ENCODE measurements around the gene SRGAP2B. TPM values are rescaled to one million over a fixed set of nuclear protein-coding genes. Genes with fewer than 3 reads are reported as not detected.
A peak's percentile ranks its signal among the peaks of the same experiment; 100 is the strongest.
"Not testable (repeated sequence)": the region's sequence is repeated elsewhere in the genome, so short reads cannot be mapped to it uniquely, and the experiment has no call there.

The SRGAP2B gene
- total and polyA plus RNA-seq, 2 of the 4 experiments (the other 2 are of a cell fraction): 15.9 to 50.7 TPM

- H3K27me3 ChIP-seq (ENCODE audit: control insufficient read depth, insufficient read depth, low read length); H3K9me1 ChIP-seq (ENCODE audit: insufficient read depth, low read length); H2AFZ ChIP-seq (replicated peaks; ENCODE audit: low read length, poor library complexity); H2BK5ac ChIP-seq (ENCODE audit: low read depth, low read length, poor library complexity, severe bottlenecking); H3K4ac ChIP-seq (ENCODE audit: low read depth, low read length); BruUV-seq (replicated peaks); H3K9ac ChIP-seq (ENCODE audit: low read depth, low read length); H4K5ac ChIP-seq (ENCODE audit: low read depth, low read length); POLR2A ChIA-PET (ENCODE audit: unreplicated experiment); H4K20me1 ChIP-seq (ENCODE audit: insufficient read depth, low read length); intact Hi-C loops (cut with micrococcal nuclease); H2BK120ac ChIP-seq (ENCODE audit: low read depth, low read length); in situ Hi-C loops (cut with MboI; ENCODE audit: low sequenced_read_pairs); H3K27ac ChIP-seq (ENCODE audit: insufficient read depth, low read length); H3K14ac ChIP-seq (replicated peaks; ENCODE audit: low read depth, low read length); H4K91ac ChIP-seq (ENCODE audit: insufficient read depth, low read depth, low read length); H2AK5ac ChIP-seq (ENCODE audit: low read depth, low read length); H3K36me3 ChIP-seq (ENCODE audit: control insufficient read depth, insufficient read depth, low read length); dilution Hi-C loops (cut with HindIII; ENCODE audit: low sequenced_read_pairs, unreplicated experiment); H4K8ac ChIP-seq (ENCODE audit: low read depth in 2 of 2, low read length in 2 of 2); H3K18ac ChIP-seq (ENCODE audit: low read depth, low read length); H3K4me2 ChIP-seq (ENCODE audit: low read depth, low read length); H3K9me3 ChIP-seq (ENCODE audit: control insufficient read depth, insufficient read depth, low read length); H3K4me1 ChIP-seq (ENCODE audit: control insufficient read depth, insufficient read depth, low read length); CTCF ChIA-PET; H3K56ac ChIP-seq (ENCODE audit: extremely low read depth, insufficient read depth, low read length); H3K4me3 ChIP-seq (ENCODE audit: insufficient read depth, low read depth, low read length); H2BK20ac ChIP-seq (ENCODE audit: low read depth, low read length); H3K79me1 ChIP-seq (ENCODE audit: low read depth in 1 of 2, low read length in 2 of 2); H2BK15ac ChIP-seq (ENCODE audit: low read depth, low read length); H2AK9ac ChIP-seq (replicated peaks; ENCODE audit: low read depth, low read length, poor library complexity); H3K23ac ChIP-seq (ENCODE audit: low read depth, low read length); DNase-seq: not testable (repeated sequence)
- peak; percentile 61 for ATAC-seq (ENCODE audit: low read depth)
- no CpG with 5 or more reads among the region's 4 CpGs for WGBS, 2 experiments (ENCODE audit: extremely low coverage in 2 of 2, insufficient read length in 1 of 2)
These were observed 134.1 kb downstream of the SRGAP2B start for GRCh38 chr1:144960929-144961488.

- H2BK15ac ChIP-seq (ENCODE audit: low read depth, low read length); H3K14ac ChIP-seq (replicated peaks; ENCODE audit: low read depth, low read length); H4K8ac ChIP-seq (ENCODE audit: low read depth in 2 of 2, low read length in 2 of 2); intact Hi-C loops (cut with micrococcal nuclease); CTCF ChIA-PET; H4K20me1 ChIP-seq (ENCODE audit: insufficient read depth, low read length); H3K23ac ChIP-seq (ENCODE audit: low read depth, low read length); H3K18ac ChIP-seq (ENCODE audit: low read depth, low read length); in situ Hi-C loops (cut with MboI; ENCODE audit: low sequenced_read_pairs); H3K27ac ChIP-seq (ENCODE audit: insufficient read depth, low read length); H3K36me3 ChIP-seq (ENCODE audit: control insufficient read depth, insufficient read depth, low read length); dilution Hi-C loops (cut with HindIII; ENCODE audit: low sequenced_read_pairs, unreplicated experiment); H3K4ac ChIP-seq (ENCODE audit: low read depth, low read length); H2BK20ac ChIP-seq (ENCODE audit: low read depth, low read length); H3K4me3 ChIP-seq (ENCODE audit: insufficient read depth, low read depth, low read length); H3K27me3 ChIP-seq (ENCODE audit: control insufficient read depth, insufficient read depth, low read length); H2BK5ac ChIP-seq (ENCODE audit: low read depth, low read length, poor library complexity, severe bottlenecking); DNase-seq; H2AK5ac ChIP-seq (ENCODE audit: low read depth, low read length); H4K5ac ChIP-seq (ENCODE audit: low read depth, low read length); H3K4me1 ChIP-seq (ENCODE audit: control insufficient read depth, insufficient read depth, low read length); POLR2A ChIA-PET (ENCODE audit: unreplicated experiment); H3K79me1 ChIP-seq (ENCODE audit: low read depth in 1 of 2, low read length in 2 of 2); H2AFZ ChIP-seq (replicated peaks; ENCODE audit: low read length, poor library complexity); H3K9me3 ChIP-seq (ENCODE audit: control insufficient read depth, insufficient read depth, low read length); BruUV-seq (replicated peaks); H2AK9ac ChIP-seq (replicated peaks; ENCODE audit: low read depth, low read length, poor library complexity); H3K4me2 ChIP-seq (ENCODE audit: low read depth, low read length); H2BK120ac ChIP-seq (ENCODE audit: low read depth, low read length); H4K91ac ChIP-seq (ENCODE audit: insufficient read depth, low read depth, low read length); H3K9me1 ChIP-seq (ENCODE audit: insufficient read depth, low read length); H3K56ac ChIP-seq (ENCODE audit: extremely low read depth, insufficient read depth, low read length); H3K9ac ChIP-seq (ENCODE audit: low read depth, low read length): not testable (repeated sequence)
- ATAC-seq (ENCODE audit: low read depth): peak; percentile 57
- WGBS, 2 experiments (ENCODE audit: extremely low coverage in 2 of 2, insufficient read length in 1 of 2): no CpG with 5 or more reads among the region's 2 CpGs
These were observed 146.7 kb downstream of the SRGAP2B start for GRCh38 chr1:144948390-144948789.
